ENCODE results near the gene ZNF416.
A peak's percentile ranks its signal among the peaks of the same experiment; 100 is the strongest.

The ZNF416 gene

DNA sequence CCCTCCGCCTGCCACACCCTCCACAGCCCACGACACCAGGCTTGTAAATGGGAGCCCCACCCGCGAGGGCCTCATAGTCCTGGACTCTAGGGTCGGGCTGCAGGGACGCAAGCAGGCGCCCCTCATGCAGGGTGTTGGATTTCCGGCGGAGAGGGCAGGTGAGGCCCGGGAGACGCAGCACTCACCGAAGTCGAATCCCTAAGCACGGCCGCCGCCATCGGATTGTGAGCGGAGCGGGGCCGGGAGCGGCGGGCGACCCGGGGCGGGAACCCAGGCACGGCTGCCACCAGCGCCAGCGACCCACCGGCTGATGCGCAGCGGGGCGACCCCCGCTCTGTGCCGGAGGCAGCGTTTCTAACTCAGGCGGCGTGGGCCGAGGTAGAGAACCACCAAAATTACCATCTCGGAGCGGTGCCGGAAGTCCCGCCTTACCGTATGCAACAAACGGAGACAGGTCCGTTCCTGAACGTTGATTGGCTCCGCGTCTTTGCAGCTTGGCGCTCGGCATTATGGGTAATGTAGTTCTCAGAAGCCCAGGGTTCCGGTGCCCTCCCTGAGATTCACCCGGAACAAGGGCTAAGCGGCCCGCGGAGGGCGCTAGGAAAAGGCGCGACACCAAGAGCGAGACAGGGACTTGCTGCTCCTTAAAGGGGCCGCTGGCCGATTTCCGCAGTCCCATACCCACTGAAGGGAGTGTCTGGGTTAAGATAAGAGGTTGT lies at the start of gene ZNF416:
Gene ZNF416, minus strand, starts transcription at position 425 of the 719 bp plus-strand sequence. Its CDS starts 207 bp downstream, at position 218.
- Mint-ChIP-seq H3K4me1 (ENCODE audit: low read depth) (peaks cover 15% of the 10 kb centered on the region), H3K27me3 (ENCODE audit: low read depth) (no peaks in the 10 kb centered on the region), H3K9me3 (peaks cover 73% of the 10 kb centered on the region), H3K36me3 (ENCODE audit: low read depth) (peaks cover 56% of the 10 kb centered on the region), H3K27ac (peak within 1 kb of the TSS; percentile 81), H3K4me3 (peak within 1 kb of the TSS; percentile 77)

GRCh38 chr19:57623091-57623490 lies 44.4 kb upstream of the ZNF416 start:
- Mint-ChIP-seq H3K4me1 (ENCODE audit: low read depth) (no peaks in the 10 kb centered on the region), H3K9me3 (peaks cover 85% of the 10 kb centered on the region), H3K4me3 (no peak overlapping the region), H3K27me3 (ENCODE audit: low read depth) (no peaks in the 10 kb centered on the region), H3K27ac (no peak overlapping the region), H3K36me3 (ENCODE audit: low read depth) (peaks cover 68% of the 10 kb centered on the region)

GRCh38 chr19:57620673-57621348 lies 42.1 kb upstream of the ZNF416 start:
- H3K4me1 Mint-ChIP-seq (ENCODE audit: low read depth), result peaks cover 3% of the 10 kb centered on the region
- H3K36me3 Mint-ChIP-seq (ENCODE audit: low read depth), result peaks cover 90% of the 10 kb centered on the region
- H3K27me3 Mint-ChIP-seq (ENCODE audit: low read depth), result no peaks in the 10 kb centered on the region
- no peak overlapping the region for H3K27ac Mint-ChIP-seq
- no peak overlapping the region for H3K4me3 Mint-ChIP-seq
- peaks cover 91% of the 10 kb centered on the region for H3K9me3 Mint-ChIP-seq

GRCh38 chr19:57615346-57615745 lies 36.6 kb upstream of the ZNF416 start:
- Mint-ChIP-seq H3K9me3 (peaks cover 84% of the 10 kb centered on the region), H3K4me1 (ENCODE audit: low read depth) (peaks cover 15% of the 10 kb centered on the region), H3K27ac (peak overlapping the region; percentile 9)

GRCh38 chr19:57613941-57614743 lies 35.4 kb upstream of the ZNF416 start, which contains the start of gene ZNF134:
ZNF134 (plus strand) TSS chr19:57614242; CDS start chr19:57619469, 5,227 bp downstream.
- Mint-ChIP-seq H3K4me1 (ENCODE audit: low read depth) (peaks cover 15% of the 10 kb centered on the region), H3K27me3 (ENCODE audit: low read depth) (no peaks in the 10 kb centered on the region), H3K4me3 (peak within 1 kb of the TSS; percentile 85), H3K27ac (peak within 1 kb of the TSS; percentile 81), H3K9me3 (peaks cover 76% of the 10 kb centered on the region), H3K36me3 (ENCODE audit: low read depth) (peaks cover 49% of the 10 kb centered on the region)

More at GRCh38 chr19:57615346-57615745, 36.6 kb upstream of the ZNF416 start:
- no peaks in the 10 kb centered on the region for H3K27me3 Mint-ChIP-seq (ENCODE audit: low read depth)
- peak overlapping the region; percentile 85 for H3K4me3 Mint-ChIP-seq
- H3K36me3 Mint-ChIP-seq (ENCODE audit: low read depth), result peaks cover 61% of the 10 kb centered on the region

DNA sequence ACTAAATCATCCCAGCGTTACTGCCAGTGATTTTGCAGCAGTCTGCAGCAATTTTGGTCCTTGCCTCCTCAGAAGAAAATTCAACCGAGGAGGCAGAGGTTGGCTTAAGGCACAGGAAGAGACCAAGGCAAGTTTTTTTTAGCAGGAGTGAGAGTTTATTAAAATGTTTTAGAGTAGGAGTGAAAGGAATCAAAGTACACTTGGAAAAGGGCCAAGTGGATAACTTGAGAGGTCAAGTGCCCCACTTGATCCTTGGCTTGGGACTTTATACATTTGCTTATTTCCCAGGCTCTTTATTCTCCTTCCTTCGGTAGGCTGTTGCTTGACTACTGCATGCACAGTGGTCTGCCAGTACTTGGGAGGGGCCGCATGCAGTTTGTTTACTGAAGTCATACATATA lies 32.4 kb upstream of the ZNF416 start:
- no peak overlapping the region for H3K27ac Mint-ChIP-seq
- peaks cover 70% of the 10 kb centered on the region for H3K9me3 Mint-ChIP-seq
- peaks cover 12% of the 10 kb centered on the region for H3K4me1 Mint-ChIP-seq (ENCODE audit: low read depth)
- H3K27me3 Mint-ChIP-seq (ENCODE audit: low read depth), result no peaks in the 10 kb centered on the region
- H3K36me3 Mint-ChIP-seq (ENCODE audit: low read depth), result peaks cover 41% of the 10 kb centered on the region
- no peak overlapping the region for H3K4me3 Mint-ChIP-seq

DNA sequence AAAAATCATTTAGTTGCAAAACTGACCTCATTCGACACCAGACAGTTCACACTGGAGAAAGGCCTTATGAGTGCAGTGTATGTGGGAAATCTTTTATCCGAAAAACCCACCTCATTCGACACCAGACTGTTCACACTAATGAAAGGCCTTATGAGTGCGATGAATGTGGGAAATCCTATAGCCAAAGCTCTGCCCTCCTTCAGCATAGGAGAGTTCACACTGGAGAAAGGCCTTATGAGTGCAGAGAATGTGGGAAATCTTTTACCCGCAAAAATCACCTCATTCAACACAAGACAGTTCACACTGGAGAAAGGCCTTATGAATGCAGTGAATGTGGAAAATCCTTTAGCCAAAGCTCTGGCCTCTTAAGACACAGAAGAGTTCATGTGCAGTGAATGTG lies 28.2 kb upstream of the ZNF416 start:
- peaks cover 76% of the 10 kb centered on the region for H3K9me3 Mint-ChIP-seq
- H3K27ac Mint-ChIP-seq, result no peak overlapping the region
- no peaks in the 10 kb centered on the region for H3K27me3 Mint-ChIP-seq (ENCODE audit: low read depth)
- H3K4me1 Mint-ChIP-seq (ENCODE audit: low read depth), result no peaks in the 10 kb centered on the region
- no peak overlapping the region for H3K4me3 Mint-ChIP-seq
- peaks cover 57% of the 10 kb centered on the region for H3K36me3 Mint-ChIP-seq (ENCODE audit: low read depth)

GRCh38 chr19:57599761-57600383 lies 21.2 kb upstream of the ZNF416 start, which contains the start of gene ZNF530:
ZNF530 (plus strand) TSS chr19:57599885; CDS start chr19:57604346, 4,461 bp downstream.
- H3K27ac Mint-ChIP-seq, result no peak within 1 kb of the TSS
- peaks cover 63% of the 10 kb centered on the region for H3K9me3 Mint-ChIP-seq
- no peaks in the 10 kb centered on the region for H3K27me3 Mint-ChIP-seq (ENCODE audit: low read depth)
- H3K4me1 Mint-ChIP-seq (ENCODE audit: low read depth), result peaks cover 12% of the 10 kb centered on the region
- H3K36me3 Mint-ChIP-seq (ENCODE audit: low read depth), result peaks cover 33% of the 10 kb centered on the region
- peak within 1 kb of the TSS; percentile 80 for H3K4me3 Mint-ChIP-seq

GRCh38 chr19:57599377-57599760 lies 20.7 kb upstream of the ZNF416 start:
- Mint-ChIP-seq H3K9me3 (peaks cover 63% of the 10 kb centered on the region), H3K27me3 (ENCODE audit: low read depth) (no peaks in the 10 kb centered on the region), H3K27ac (no peak overlapping the region), H3K36me3 (ENCODE audit: low read depth) (peaks cover 28% of the 10 kb centered on the region), H3K4me3 (peak overlapping the region; percentile 80), H3K4me1 (ENCODE audit: low read depth) (peaks cover 12% of the 10 kb centered on the region)

DNA sequence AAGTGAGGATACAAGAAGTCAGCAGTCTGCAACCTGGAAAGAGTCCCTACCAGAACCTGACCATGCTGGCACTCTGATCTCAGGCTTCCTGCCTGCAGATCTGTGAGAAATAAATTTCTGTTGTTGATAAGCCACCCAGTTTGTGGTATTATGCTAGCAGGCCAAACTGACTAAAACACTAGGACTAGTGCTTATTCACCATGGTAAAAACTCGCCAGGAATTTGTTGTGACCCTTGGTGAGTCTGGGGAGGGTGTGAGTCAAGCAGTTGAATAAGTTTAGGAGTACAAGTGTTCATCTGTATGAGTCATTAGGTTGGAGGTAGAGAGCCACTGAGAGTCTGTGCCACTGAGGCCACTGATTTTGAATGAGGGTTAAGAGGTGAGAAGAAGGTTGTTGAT lies 8.8 kb upstream of the ZNF416 start:
- H3K27me3 Mint-ChIP-seq (ENCODE audit: low read depth), result no peaks in the 10 kb centered on the region
- H3K4me3 Mint-ChIP-seq, result no peak overlapping the region
- peaks cover 4% of the 10 kb centered on the region for H3K4me1 Mint-ChIP-seq (ENCODE audit: low read depth)
- H3K36me3 Mint-ChIP-seq (ENCODE audit: low read depth), result peaks cover 64% of the 10 kb centered on the region
- H3K27ac Mint-ChIP-seq, result no peak overlapping the region
- peaks cover 81% of the 10 kb centered on the region for H3K9me3 Mint-ChIP-seq

GRCh38 chr19:57583521-57584416 lies 5.1 kb upstream of the ZNF416 start, which contains the start of gene ZIK1:
ZIK1 (plus strand) TSS chr19:57584145; CDS start chr19:57584357, 212 bp downstream.
- no peaks in the 10 kb centered on the region for H3K27me3 Mint-ChIP-seq (ENCODE audit: low read depth)

DNA sequence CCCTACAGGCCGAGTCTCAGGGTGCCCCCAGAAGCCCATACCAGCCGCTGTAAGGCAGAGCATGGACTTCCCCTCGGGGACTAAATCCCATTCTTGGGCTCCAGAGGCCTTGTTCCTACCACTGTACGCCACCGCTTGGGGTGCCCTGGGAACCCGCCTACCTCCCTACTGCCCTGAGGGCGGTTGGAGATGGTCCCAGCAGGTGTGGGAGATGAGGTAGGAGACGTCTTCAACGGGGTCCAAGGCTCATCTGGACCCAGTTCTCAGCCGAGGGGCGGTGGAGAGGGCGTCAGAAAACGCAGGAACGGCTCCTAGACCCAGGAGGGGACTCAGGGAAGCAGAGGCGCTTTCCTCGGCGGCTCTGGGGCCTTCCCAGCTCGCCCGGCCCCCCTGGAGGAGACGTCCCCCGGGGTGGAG lies 4.4 kb upstream of the ZNF416 start:
- Mint-ChIP-seq H3K27me3 (ENCODE audit: low read depth) (no peaks in the 10 kb centered on the region), H3K4me1 (ENCODE audit: low read depth) (peaks cover 9% of the 10 kb centered on the region), H3K27ac (no peak overlapping the region), H3K9me3 (peaks cover 67% of the 10 kb centered on the region), H3K36me3 (ENCODE audit: low read depth) (peaks cover 43% of the 10 kb centered on the region), H3K4me3 (no peak overlapping the region)

More at GRCh38 chr19:57583521-57584416, 5.1 kb upstream of the ZNF416 start, which contains the start of gene ZIK1:
- peaks cover 8% of the 10 kb centered on the region for H3K4me1 Mint-ChIP-seq (ENCODE audit: low read depth)
- peak within 1 kb of the TSS; percentile 78 for H3K27ac Mint-ChIP-seq
- peak within 1 kb of the TSS; percentile 97 for H3K4me3 Mint-ChIP-seq
- peaks cover 71% of the 10 kb centered on the region for H3K9me3 Mint-ChIP-seq
- H3K36me3 Mint-ChIP-seq (ENCODE audit: low read depth), result peaks cover 45% of the 10 kb centered on the region

DNA sequence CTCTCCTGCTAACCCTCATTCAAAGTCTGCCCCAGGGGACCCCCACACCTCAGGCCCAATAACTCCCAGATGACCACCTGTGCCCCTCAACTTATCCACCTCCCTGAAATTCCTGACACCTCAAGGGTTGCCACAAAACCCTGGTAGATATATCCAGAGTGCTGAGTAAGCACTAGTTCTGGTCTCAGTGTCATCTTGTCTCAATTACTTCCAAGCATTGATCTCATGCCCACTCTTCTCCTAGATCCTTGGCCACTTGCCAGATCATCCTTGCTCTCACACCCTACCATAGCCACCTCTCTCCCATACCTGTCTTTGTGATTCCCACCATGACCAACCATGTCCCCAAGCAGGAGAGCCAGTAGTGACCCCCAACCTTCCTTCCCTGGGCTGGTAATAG lies 2.0 kb downstream of the ZNF416 start:
- H3K9me3 Mint-ChIP-seq, result peaks cover 86% of the 10 kb centered on the region
- peaks cover 69% of the 10 kb centered on the region for H3K36me3 Mint-ChIP-seq (ENCODE audit: low read depth)
- H3K4me3 Mint-ChIP-seq, result no peak overlapping the region
- H3K4me1 Mint-ChIP-seq (ENCODE audit: low read depth), result peaks cover 14% of the 10 kb centered on the region
- H3K27me3 Mint-ChIP-seq (ENCODE audit: low read depth), result no peaks in the 10 kb centered on the region
- H3K27ac Mint-ChIP-seq, result peak overlapping the region; percentile 16
